Thyroid gland (tissue), 4 donors: ENCODE measurements around the gene GNE.

Source experiments
- CTCF ChIP-seq, 6 experiments: fragments of 200-600 bp in 3 of 6; fragments of 450-650 bp in 3 of 6; sonication (generic) in 3 of 6; IDR thresholded peaks; one replicate each; pipeline ENCODE4 v1.5.1; 2016 to 2019; ENCODE audit warnings: antibody characterized with exemption in 6 of 6, mild to moderate bottlenecking in 2 of 6, inconsistent platforms in 1 of 6, moderate library complexity in 1 of 6
- POLR2A ChIP-seq, 2 donors: fragments of 450-650 bp; IDR thresholded peaks; one replicate each; pipeline ENCODE4 v1.6.1; 2017; ENCODE audit warnings: antibody characterized with exemption in 2 of 2, mild to moderate bottlenecking in 2 of 2, moderate library complexity in 1 of 2

GRCh38 chr9:36207546-36208012, 50.7 kb downstream of the GNE start:
- TF ChIP-seq CTCF (IDR thresholded peaks at IDR 0.05) (no peak), POLR2A (IDR thresholded peaks at IDR 0.05) (no peak)
